H9 (cell line): Measurements from ENCODE around the gene CEMIP2. TPM values are rescaled to one million over a fixed set of nuclear protein-coding genes. Genes with fewer than 3 reads are reported as not detected.

ENCODE experiments used
- DNase-seq: peaks from one replicate; pipeline ENCODE4 v3.0.0-alpha.2; 2017
- H2AFZ ChIP-seq: one replicate; pipeline ENCODE4 v1.6.1; 2013; ENCODE audit warnings: mild to moderate bottlenecking, low read length, control low read depth, moderate library complexity
- H2AK5ac ChIP-seq: 2 replicates; pipeline ENCODE4 v1.6.1; 2013; ENCODE audit warnings: low read length, control low read depth, mixed read lengths; ENCODE audit not compliant: insufficient read length
- H2BK120ac ChIP-seq: one replicate; pipeline ENCODE4 v1.6.1; 2013; ENCODE audit warnings: low read depth, mild to moderate bottlenecking, low read length, control low read depth, inconsistent platforms; ENCODE audit not compliant: poor library complexity, severe bottlenecking
- H2BK12ac ChIP-seq: 2 replicates; pipeline ENCODE4 v1.6.1; 2013; ENCODE audit warnings: low read length, control low read depth, mixed read lengths, low read depth; ENCODE audit not compliant: insufficient read length
- H2BK15ac ChIP-seq: 2 replicates; pipeline ENCODE4 v1.6.1; 2013; ENCODE audit warnings: low read depth, low read length, control low read depth
- H2BK20ac ChIP-seq: one replicate; pipeline ENCODE4 v1.6.1; 2013; ENCODE audit warnings: low read depth, mild to moderate bottlenecking, low read length, control low read depth, inconsistent platforms; ENCODE audit not compliant: poor library complexity, severe bottlenecking
- H2BK5ac ChIP-seq: 2 replicates; pipeline ENCODE4 v1.6.1; 2013; ENCODE audit warnings: low read length, control low read depth, mixed read lengths; ENCODE audit not compliant: insufficient read length
- H3K14ac ChIP-seq: 2 replicates; pipeline ENCODE4 v1.6.1; 2013; ENCODE audit warnings: low read length, control low read depth; ENCODE audit not compliant: insufficient read depth
- H3K18ac ChIP-seq: 2 replicates; pipeline ENCODE4 v1.6.1; 2013; ENCODE audit warnings: low read depth, mild to moderate bottlenecking, mixed read lengths, low read length, control low read depth; ENCODE audit not compliant: insufficient read length
- H3K23ac ChIP-seq: 2 replicates; pipeline ENCODE4 v1.6.1; 2013; ENCODE audit warnings: low read length, control low read depth, mixed read lengths, low read depth; ENCODE audit not compliant: insufficient read length
- H3K23me2 ChIP-seq: 2 replicates; pipeline ENCODE4 v1.6.1; 2013; ENCODE audit warnings: low read depth, mild to moderate bottlenecking, mixed read lengths, low read length, control low read depth; ENCODE audit not compliant: insufficient read length, poor library complexity, severe bottlenecking
- H3K27ac ChIP-seq: 2 replicates; pipeline ENCODE4 v1.5.1; 2013; ENCODE audit warnings: low read length, control low read depth, mixed read lengths, low read depth; ENCODE audit not compliant: insufficient read length
- H3K27me3 ChIP-seq: 2 replicates; pipeline ENCODE4 v1.6.1; 2013; ENCODE audit warnings: low read length, control low read depth, inconsistent platforms; ENCODE audit not compliant: insufficient read depth
- H3K4ac ChIP-seq: 2 replicates; pipeline ENCODE4 v1.6.1; 2013; ENCODE audit warnings: low read depth, mild to moderate bottlenecking, control low read depth, inconsistent platforms, low read length, moderate library complexity
- H3K4me1 ChIP-seq: 2 replicates; pipeline ENCODE4 v1.6.1; 2013; ENCODE audit warnings: low read length, control low read depth, inconsistent platforms; ENCODE audit not compliant: insufficient read depth
- H3K4me2 ChIP-seq: 2 replicates; pipeline ENCODE4 v1.6.1; 2013; ENCODE audit warnings: low read length, control low read depth, mixed read lengths; ENCODE audit not compliant: insufficient read length, insufficient read depth
- H3K56ac ChIP-seq: 2 replicates; pipeline ENCODE4 v1.6.1; 2013; ENCODE audit warnings: low read depth, mild to moderate bottlenecking, mixed read lengths, low read length, control low read depth; ENCODE audit not compliant: insufficient read length
- H3K79me1 ChIP-seq: 2 replicates; pipeline ENCODE4 v1.6.1; 2013; ENCODE audit warnings: low read depth, mild to moderate bottlenecking, moderate library complexity, low read length, control low read depth, inconsistent platforms; ENCODE audit not compliant: insufficient read depth, poor library complexity, severe bottlenecking
- H3K79me2 ChIP-seq: 2 replicates; pipeline ENCODE4 v1.6.1; 2013; ENCODE audit warnings: low read length, control low read depth, inconsistent platforms; ENCODE audit not compliant: insufficient read depth
- H3K9ac ChIP-seq: 2 replicates; pipeline ENCODE4 v1.6.1; 2013; ENCODE audit warnings: low read length, control low read depth, mixed read lengths; ENCODE audit not compliant: insufficient read length; ENCODE audit errors: extremely low read depth
- H3K9me3 ChIP-seq: one replicate; pipeline ENCODE4 v1.6.1; 2013; ENCODE audit warnings: low read depth, low read length, inconsistent platforms; ENCODE audit not compliant: control insufficient read depth
- H3T11ph ChIP-seq: one replicate; pipeline ENCODE4 v1.6.1; 2013; ENCODE audit warnings: mild to moderate bottlenecking, low read length, control low read depth, inconsistent platforms
- H4K20me1 ChIP-seq: one replicate; pipeline ENCODE4 v1.6.1; 2013; ENCODE audit not compliant: control insufficient read depth, insufficient read length, insufficient read depth
- H4K5ac ChIP-seq: 2 replicates; pipeline ENCODE4 v1.6.1; 2013; ENCODE audit warnings: low read depth, mild to moderate bottlenecking, mixed read lengths, low read length, control low read depth; ENCODE audit not compliant: insufficient read length
- H4K8ac ChIP-seq: replicated peaks from 2 replicates; pipeline ENCODE4 v1.6.1; 2013; ENCODE audit warnings: low read length, control low read depth, mixed read lengths, low read depth; ENCODE audit not compliant: insufficient read length
- H4K91ac ChIP-seq: 2 replicates; pipeline ENCODE4 v1.6.1; 2013; ENCODE audit warnings: low read depth, mild to moderate bottlenecking, moderate library complexity, mixed read lengths, low read length, control low read depth; ENCODE audit not compliant: insufficient read length
- H3K27ac Mint-ChIP-seq, 3 experiments: 2 replicates in 2 of 3; 3 replicates in 1 of 3; pipeline ENCODE4 v1.8.0; 2020 to 2021; ENCODE audit warnings: mixed read lengths in 3 of 3, mild to moderate bottlenecking in 1 of 3, moderate library complexity in 1 of 3
- H3K27me3 Mint-ChIP-seq: 2 replicates; pipeline ENCODE4 v1.8.0; 2021; ENCODE audit warnings: low read depth, mild to moderate bottlenecking, moderate library complexity, mixed read lengths
- H3K36me3 Mint-ChIP-seq, 3 experiments: 2 replicates in 2 of 3; 3 replicates in 1 of 3; pipeline ENCODE4 v1.8.0; 2020 to 2021; ENCODE audit warnings: low read depth in 3 of 3, mixed read lengths in 3 of 3; ENCODE audit not compliant: insufficient read depth in 1 of 3
- H3K4me1 Mint-ChIP-seq, 2 experiments: 2 replicates each; pipeline ENCODE4 v1.8.0; 2020; ENCODE audit warnings: mixed read lengths in 2 of 2
- H3K4me3 Mint-ChIP-seq, 2 experiments: 2 replicates in 1 of 2; 3 replicates in 1 of 2; pipeline ENCODE4 v1.8.0; 2020 to 2021; ENCODE audit warnings: mild to moderate bottlenecking in 2 of 2, mixed read lengths in 2 of 2, moderate library complexity in 1 of 2
- H3K9me3 Mint-ChIP-seq, 2 experiments: 2 replicates in 1 of 2; 3 replicates in 1 of 2; pipeline ENCODE4 v1.8.0; 2020; ENCODE audit warnings: mild to moderate bottlenecking in 2 of 2, mixed read lengths in 2 of 2, moderate library complexity in 1 of 2
- CTCF ChIP-seq: fragments of 200-600 bp; sonication (generic); conservative IDR thresholded peaks from 3 replicates; pipeline ENCODE4 v1.8.0; 2021; ENCODE audit warnings: antibody characterized with exemption, mild to moderate bottlenecking
- whole genome bisulfite sequencing: extraction: QIAGEN DNeasy Blood & Tissue Kit; methylation state at CpG from one replicate; pipeline ENCODE4 v1.1.7; 2013; ENCODE audit warnings: missing lambda C conversion rate, low lambda C conversion rate, mixed read lengths; ENCODE audit not compliant: insufficient read length; ENCODE audit errors: extremely low coverage; 5-methylcytosine and 5-hydroxymethylcytosine counted together
- total RNA-seq: library from RNA; stranded (reverse); gene quantifications from 2 replicates; pipeline ENCODE4 v1.2.1, GENCODE V29; 2021

The CEMIP2 gene
- total RNA-seq, 1 experiment from 2014 or later = 77.2 TPM

- Histone ChIP-seq H3K56ac (no peak overlapping the region), H3K4me2 (no peak overlapping the region), H4K20me1 (no peaks in the 10 kb centered on the region), H3K18ac (no peak overlapping the region), H4K8ac (no peak overlapping the region), H3K23ac (no peak overlapping the region), H3K4ac (no peak overlapping the region), H4K91ac (no peak overlapping the region), H2BK20ac (no peak overlapping the region), H2BK12ac (no peak overlapping the region), H2AFZ (no peak overlapping the region), H3K4me1 (no peaks in the 10 kb centered on the region; the same call in 1 of the 2 replicates), H3K9me3 (no peaks in the 10 kb centered on the region), H3K14ac (no peak overlapping the region), H3K79me1 (no peaks in the 10 kb centered on the region), H3K23me2 (no peaks in the 10 kb centered on the region), H2BK120ac (no peak overlapping the region), H3T11ph (no peak overlapping the region), H3K27me3 (no peaks in the 10 kb centered on the region), H3K27ac (no peak overlapping the region), H2BK15ac (no peak overlapping the region), H4K5ac (no peak overlapping the region), H2AK5ac (no peak overlapping the region), H3K9ac (no peak overlapping the region), H2BK5ac (no peak overlapping the region), H3K79me2 (no peaks in the 10 kb centered on the region)
- DNase-seq = no peak
- Mint-ChIP-seq H3K36me3 (peaks cover 6 to 34% (median 24%) of the 10 kb centered on the region in 3 experiments), H3K4me3 (no peak overlapping the region), H3K27me3 (no peaks in the 10 kb centered on the region), H3K27ac (peak overlapping the region in 1 of 3 experiments; percentile 77; a peak in 2 of 7 replicates), H3K9me3 (no peaks in the 10 kb centered on the region), H3K4me1 (peaks cover 29 to 34% of the 10 kb centered on the region in 2 experiments)
- TF ChIP-seq CTCF = no peak
- WGBS = no CpG with 5 or more reads among the region's 3 CpGs
Observed at GRCh38 chr9:71681708-71682272, 86.5 kb downstream of the CEMIP2 start.
